Measurements from ENCODE around the gene TCERG1L.
"Not testable (repeated sequence)": the region's sequence is repeated elsewhere in the genome, so short reads cannot be mapped to it uniquely, and the experiment has no call there.

The TCERG1L gene

DNA sequence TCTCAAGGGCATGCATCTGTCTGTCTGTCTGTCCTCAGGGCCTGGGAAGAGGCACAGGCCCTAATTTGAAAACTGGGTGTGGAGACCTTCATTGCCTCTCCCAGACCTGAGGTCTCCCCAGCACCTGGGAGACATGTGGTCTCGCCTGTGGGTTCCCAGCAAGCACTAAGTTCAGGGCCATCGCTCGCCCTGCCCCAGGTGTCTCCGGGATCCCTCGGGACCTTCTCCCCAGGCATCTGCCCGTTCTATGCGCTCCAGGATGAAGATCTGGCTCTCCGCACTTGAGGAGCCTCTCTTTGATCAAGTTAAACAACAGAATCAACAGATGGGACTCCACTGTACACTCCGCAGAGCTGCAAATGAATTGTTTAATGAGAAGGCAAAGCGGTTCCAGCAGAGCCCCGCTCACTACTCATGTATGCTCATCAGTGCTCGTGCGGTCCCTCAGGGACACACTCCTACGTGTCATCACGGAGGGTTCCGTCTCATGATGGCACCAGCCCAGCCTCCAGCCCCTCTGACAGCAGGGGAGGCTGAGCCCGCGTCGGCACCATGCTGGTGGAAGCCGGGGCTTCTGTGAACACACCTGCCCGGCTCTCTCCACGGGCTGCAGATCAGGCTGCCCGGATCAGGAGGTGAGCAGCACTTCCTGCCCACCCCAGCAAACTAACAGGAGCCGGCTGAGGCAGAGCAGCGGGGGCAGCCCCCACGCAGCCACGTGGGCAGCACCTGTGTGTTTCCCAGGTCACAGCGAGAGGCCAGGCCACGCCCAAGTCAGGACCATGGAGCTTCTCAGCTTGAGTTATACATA, 132.8 kb downstream of the TCERG1L start:
- H3K4me3 ChIP-seq (replicated peaks; ENCODE audit: insufficient read depth, low read length) = no peak overlapping the region
- DNase-seq (ENCODE audit: low read depth in 1 of 2, low spot score in 1 of 2) = no peak
- TF ChIP-seq, protein P1, sequence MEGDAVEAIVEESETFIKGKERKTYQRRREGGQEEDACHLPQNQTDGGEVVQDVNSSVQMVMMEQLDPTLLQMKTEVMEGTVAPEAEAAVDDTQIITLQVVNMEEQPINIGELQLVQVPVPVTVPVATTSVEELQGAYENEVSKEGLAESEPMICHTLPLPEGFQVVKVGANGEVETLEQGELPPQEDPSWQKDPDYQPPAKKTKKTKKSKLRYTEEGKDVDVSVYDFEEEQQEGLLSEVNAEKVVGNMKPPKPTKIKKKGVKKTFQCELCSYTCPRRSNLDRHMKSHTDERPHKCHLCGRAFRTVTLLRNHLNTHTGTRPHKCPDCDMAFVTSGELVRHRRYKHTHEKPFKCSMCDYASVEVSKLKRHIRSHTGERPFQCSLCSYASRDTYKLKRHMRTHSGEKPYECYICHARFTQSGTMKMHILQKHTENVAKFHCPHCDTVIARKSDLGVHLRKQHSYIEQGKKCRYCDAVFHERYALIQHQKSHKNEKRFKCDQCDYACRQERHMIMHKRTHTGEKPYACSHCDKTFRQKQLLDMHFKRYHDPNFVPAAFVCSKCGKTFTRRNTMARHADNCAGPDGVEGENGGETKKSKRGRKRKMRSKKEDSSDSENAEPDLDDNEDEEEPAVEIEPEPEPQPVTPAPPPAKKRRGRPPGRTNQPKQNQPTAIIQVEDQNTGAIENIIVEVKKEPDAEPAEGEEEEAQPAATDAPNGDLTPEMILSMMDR (IDR thresholded peaks at IDR 0.05; ENCODE audit: insufficient read depth, low read length) = no peak
- TF ChIP-seq SPI1 (IDR thresholded peaks at IDR 0.05; ENCODE audit: borderline replicate concordance, low read depth) = no peak
- no peak for TF ChIP-seq GABPA (IDR thresholded peaks at IDR 0.05; ENCODE audit: low read depth)
- no peak for TF ChIP-seq POLR2AphosphoS5 (IDR thresholded peaks at IDR 0.05; ENCODE audit: low read depth)
- TF ChIP-seq, protein P2, sequence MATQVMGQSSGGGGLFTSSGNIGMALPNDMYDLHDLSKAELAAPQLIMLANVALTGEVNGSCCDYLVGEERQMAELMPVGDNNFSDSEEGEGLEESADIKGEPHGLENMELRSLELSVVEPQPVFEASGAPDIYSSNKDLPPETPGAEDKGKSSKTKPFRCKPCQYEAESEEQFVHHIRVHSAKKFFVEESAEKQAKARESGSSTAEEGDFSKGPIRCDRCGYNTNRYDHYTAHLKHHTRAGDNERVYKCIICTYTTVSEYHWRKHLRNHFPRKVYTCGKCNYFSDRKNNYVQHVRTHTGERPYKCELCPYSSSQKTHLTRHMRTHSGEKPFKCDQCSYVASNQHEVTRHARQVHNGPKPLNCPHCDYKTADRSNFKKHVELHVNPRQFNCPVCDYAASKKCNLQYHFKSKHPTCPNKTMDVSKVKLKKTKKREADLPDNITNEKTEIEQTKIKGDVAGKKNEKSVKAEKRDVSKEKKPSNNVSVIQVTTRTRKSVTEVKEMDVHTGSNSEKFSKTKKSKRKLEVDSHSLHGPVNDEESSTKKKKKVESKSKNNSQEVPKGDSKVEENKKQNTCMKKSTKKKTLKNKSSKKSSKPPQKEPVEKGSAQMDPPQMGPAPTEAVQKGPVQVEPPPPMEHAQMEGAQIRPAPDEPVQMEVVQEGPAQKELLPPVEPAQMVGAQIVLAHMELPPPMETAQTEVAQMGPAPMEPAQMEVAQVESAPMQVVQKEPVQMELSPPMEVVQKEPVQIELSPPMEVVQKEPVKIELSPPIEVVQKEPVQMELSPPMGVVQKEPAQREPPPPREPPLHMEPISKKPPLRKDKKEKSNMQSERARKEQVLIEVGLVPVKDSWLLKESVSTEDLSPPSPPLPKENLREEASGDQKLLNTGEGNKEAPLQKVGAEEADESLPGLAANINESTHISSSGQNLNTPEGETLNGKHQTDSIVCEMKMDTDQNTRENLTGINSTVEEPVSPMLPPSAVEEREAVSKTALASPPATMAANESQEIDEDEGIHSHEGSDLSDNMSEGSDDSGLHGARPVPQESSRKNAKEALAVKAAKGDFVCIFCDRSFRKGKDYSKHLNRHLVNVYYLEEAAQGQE (IDR thresholded peaks at IDR 0.05; ENCODE audit: insufficient replicate concordance, low read depth) = no peak
- no peak overlapping the region for H3K27ac ChIP-seq (replicated peaks)
- no peaks in the 10 kb centered on the region for H3K27me3 ChIP-seq (ENCODE audit: insufficient read depth, poor library complexity, severe bottlenecking)

DNA sequence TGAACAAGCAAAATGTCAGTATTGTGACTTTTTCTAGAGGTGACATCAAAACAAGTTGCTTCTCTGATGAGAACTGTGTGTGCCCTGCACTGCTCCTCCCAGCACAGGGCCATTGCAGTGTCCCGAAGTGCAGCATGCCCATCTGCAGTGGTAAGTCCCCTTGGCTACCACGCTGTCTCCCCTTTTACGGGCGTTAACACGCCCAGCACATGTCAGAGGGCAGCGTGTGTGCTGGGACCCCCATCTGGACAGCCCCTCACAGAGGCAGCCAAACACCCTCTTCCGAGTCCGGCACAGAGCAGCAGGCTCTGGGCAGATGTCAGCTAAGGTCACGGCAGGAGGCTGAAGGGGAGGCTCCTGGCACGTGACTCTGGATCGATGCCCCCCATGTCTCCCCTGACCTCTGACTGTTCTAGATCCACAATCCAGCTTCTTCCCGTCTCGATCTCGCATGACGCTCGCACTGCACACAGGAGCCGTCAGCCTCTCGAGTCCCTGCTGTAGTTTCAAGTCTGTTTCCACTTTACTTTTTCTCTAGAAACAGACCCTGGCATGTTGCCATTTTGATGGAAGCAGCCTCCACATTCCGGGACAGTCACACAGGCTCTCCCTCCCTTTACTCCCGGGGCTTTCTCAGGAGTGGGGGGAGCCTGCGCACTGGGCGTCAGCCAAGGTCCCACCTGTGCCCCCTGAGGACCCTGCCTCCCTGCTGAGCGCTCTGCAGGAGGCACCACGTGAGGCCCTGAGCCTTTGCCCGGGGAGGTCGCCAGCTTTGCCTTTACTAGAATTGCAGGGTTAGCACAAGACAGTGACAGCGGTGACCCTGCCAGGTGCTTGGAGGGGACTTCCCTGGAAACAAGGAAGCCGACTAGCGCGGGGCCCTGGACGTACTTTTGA, 133.8 kb downstream of the TCERG1L start:
- no peak overlapping the region for H3K4me3 ChIP-seq (replicated peaks; ENCODE audit: insufficient read depth, low read length)
- H3K27me3 ChIP-seq (ENCODE audit: insufficient read depth, poor library complexity, severe bottlenecking) = no peaks in the 10 kb centered on the region

DNA sequence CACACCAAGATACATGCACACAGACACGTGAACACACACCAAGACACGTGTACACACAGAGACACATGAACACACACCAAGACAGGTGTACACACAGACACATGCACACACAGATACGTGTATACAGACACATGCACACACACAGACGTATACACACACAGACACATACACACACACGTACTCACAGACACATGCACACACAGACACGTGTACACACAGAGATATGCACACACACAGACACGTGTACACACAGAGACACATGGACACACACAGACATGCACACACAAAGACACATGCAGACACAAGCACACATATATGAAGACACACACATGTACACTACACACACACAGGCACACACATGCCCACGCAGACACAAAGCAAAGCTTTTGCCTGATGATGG, 134.6 kb downstream of the TCERG1L start:
- Histone ChIP-seq H3K4me3 (replicated peaks; ENCODE audit: insufficient read depth, low read length) (no peak overlapping the region), H3K27ac (replicated peaks) (no peak overlapping the region), H3K27me3 (ENCODE audit: insufficient read depth, poor library complexity, severe bottlenecking) (no peaks in the 10 kb centered on the region)
- DNase-seq (ENCODE audit: low read depth in 1 of 2, low spot score in 1 of 2) = no peak
- TF ChIP-seq, protein P2 (IDR thresholded peaks at IDR 0.05; ENCODE audit: insufficient replicate concordance, low read depth) = no peak
- no peak for TF ChIP-seq POLR2AphosphoS5 (IDR thresholded peaks at IDR 0.05; ENCODE audit: low read depth)

More for the DNA sequence above, 133.8 kb downstream of the TCERG1L start:
- H3K27ac ChIP-seq (replicated peaks) = no peak overlapping the region
- TF ChIP-seq SPI1 (IDR thresholded peaks at IDR 0.05; ENCODE audit: borderline replicate concordance, low read depth) (no peak), GABPA (IDR thresholded peaks at IDR 0.05; ENCODE audit: low read depth) (no peak), POLR2AphosphoS5 (IDR thresholded peaks at IDR 0.05; ENCODE audit: low read depth) (no peak)
- TF ChIP-seq, protein P2 (IDR thresholded peaks at IDR 0.05; ENCODE audit: insufficient replicate concordance, low read depth) = no peak
- TF ChIP-seq, protein P1 (IDR thresholded peaks at IDR 0.05; ENCODE audit: insufficient read depth, low read length) = no peak
- no peak for DNase-seq (ENCODE audit: low read depth in 1 of 2, low spot score in 1 of 2)

DNA sequence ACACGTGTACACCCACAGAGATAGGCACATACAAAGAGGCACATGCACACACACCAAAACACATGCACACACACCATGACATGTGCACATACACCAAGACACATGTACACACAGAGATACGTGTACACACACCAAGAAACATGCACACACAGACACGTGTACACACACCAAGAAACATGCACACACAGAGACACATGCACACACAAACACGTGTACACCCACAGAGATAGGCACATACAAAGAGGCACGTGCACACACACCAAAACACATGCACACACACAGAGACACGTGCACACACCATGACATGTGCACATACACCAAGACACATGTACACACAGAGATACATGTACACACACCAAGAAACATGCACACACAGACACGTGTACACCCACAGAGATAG, 135.2 kb downstream of the TCERG1L start:
- H3K27ac ChIP-seq (replicated peaks); DNase-seq (ENCODE audit: low read depth in 1 of 2, low spot score in 1 of 2); H3K27me3 ChIP-seq (ENCODE audit: insufficient read depth, poor library complexity, severe bottlenecking); H3K4me3 ChIP-seq (replicated peaks; ENCODE audit: insufficient read depth, low read length): not testable (repeated sequence)
